ENCODE data around the gene AQP12B.
"Not testable (repeated sequence)": the region's sequence is repeated elsewhere in the genome, so short reads cannot be mapped to it uniquely, and the experiment has no call there.

AQP12B gene

DNA sequence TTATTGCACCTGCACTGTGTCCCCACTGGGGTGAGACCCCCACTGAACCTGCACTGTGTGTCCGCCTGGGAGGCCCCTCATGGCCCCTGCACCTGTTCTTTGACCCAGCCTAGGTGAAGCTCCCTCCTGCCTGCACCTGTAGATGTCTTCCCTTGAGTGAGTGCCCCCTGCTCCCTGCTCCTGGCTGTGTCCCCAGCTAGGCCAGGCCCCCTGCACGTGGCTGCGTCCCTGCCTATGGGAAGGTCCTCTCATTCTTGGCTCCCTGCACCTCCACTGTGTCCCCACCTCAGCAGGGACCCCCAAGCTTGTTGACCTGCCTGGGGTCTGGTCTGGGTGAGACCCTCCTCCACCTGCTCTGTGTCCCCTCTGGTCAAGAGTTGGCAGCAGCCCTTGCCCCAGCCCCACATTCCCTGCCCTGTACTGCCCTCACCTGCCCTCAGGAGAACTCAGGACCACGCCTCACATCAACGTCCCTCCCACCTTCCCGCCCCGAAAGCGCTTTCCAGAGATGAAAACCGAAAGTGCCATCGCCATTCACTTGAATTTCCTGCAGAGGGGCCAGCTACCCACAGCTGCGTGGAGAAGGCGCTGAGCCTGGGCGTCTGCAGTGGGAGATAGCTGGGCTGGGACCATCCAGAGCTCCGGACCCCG lies 769 bp upstream of the AQP12B start:
- not testable (repeated sequence) for DNase-seq

DNA sequence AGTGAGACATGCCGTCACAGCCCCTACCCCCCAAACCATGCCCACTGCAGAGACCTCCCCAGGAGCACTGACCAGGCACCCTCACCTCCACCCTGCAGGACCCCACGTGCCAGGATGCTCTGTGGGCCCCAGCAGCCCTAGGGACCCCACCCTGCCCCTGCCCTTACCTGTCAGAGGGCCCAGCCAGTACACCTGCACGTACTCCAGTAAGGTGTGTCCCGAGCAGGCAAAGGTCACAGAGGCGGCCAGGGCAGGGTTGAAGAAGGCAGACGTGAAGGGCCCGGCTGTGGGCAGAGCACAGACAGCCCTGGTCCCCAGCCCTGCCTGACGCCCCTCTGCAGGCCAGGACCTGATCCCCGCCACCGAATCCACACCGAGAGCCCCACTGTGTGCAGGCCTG lies 2.5 kb downstream of the AQP12B start:
- not testable (repeated sequence) for DNase-seq

DNA sequence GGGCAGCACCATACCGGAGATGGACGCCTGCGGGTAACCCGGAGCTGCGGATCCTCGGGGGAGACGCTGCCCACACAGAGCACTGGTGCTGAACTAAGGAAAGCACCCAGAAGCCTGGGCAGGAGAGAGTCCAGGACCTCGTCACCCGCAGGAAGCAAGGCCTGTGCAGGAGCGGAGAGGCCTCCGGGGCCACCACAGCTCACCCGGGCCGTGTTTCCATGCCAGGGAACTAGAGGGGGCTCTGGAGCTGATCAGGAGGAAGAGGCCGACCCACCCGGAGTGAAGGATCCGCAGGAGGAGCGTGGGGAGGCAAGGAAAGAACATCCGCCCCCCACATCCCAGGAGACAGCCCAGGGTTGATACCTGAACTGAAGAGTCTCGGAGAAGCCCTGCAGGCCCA lies 3.8 kb downstream of the AQP12B start:
- not testable (repeated sequence) for DNase-seq

DNA sequence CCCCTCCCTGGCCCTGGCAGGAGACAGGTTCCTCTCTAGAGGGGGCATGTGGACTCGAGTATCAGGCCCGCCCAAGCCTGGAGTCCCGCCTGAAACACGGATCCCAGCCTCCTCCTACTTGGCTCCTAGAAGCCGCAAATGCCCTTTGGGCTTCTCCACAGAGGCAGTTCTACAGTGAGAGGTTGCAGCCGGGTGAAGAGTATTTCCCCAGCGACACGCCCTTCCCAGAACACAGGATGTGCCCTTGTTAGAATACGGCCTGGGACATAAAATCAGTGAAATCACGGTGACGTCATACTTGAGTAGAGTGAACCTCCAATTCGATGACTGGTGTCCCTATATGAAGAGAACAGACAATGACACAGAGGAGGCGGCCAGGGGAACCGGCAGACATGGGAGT lies 4.6 kb downstream of the AQP12B start:
- DNase-seq: not testable (repeated sequence)

- DNase-seq: not testable (repeated sequence)
These were observed 7.3 kb downstream of the AQP12B start for GRCh38 chr2:240675345-240675744.

DNA sequence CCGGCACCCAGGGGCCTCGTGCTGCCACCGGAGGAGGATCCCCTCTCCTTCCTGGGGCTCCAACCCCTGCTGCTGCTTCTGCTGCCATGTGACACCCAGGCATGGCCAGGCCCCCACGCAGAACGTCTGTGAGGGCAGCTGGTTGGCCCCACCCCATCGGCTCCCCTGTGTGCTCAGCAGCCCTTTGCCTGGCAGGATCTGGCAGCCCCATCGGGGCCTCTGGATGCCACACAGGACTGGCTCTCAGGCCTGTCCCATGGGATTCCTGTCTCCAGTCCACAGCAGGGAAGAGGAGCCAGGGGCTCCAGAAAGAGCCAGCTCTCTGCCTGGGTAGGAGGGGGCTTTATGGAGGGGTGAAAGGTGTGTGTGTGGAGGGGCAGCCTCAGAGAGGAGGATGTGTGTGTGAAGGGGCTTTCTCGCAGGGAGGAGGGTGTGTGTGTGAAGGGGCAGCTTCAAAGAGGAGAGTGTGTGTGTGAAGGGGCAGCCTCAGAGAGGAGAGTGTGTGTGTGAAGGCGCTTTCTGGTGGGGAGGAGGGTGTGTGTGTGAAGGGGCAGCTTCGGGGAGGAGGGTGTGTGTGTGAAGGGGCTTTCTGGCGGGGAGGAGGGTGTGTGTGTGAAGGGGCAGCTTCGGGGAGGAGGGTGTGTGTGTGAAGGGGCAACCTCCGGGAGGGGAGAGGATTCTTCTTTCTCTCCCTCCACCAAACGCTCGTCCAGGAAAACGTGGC lies 8.1 kb downstream of the AQP12B start:
- not testable (repeated sequence) for DNase-seq

GRCh38 chr2:240672701-240673190 lies 9.9 kb downstream of the AQP12B start:
- DNase-seq: no peak

- DNase-seq: no peak
These were observed 10.5 kb downstream of the AQP12B start for GRCh38 chr2:240672076-240672700.

- no peak for DNase-seq
These were observed 11.7 kb downstream of the AQP12B start for GRCh38 chr2:240670950-240671349.

DNA sequence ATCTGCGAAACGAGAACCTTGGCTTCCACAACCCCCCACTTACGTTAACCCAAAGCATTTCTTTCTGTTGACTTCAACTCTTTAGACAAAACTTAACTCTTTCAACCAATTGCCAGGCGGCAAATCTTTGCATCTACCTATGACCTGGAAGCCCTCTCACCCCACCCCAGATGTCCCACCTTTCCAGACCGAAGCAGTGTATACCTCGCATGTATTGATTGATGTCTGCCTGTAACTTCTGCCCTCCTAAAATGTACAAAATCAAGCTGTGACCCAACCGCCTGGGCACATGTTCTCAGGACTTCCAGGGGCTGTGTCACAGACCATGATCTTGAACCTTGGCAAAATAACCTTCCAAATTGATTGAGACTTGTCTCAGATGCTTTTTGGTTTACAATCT lies 12.3 kb downstream of the AQP12B start:
- no peak for DNase-seq

- no peak for DNase-seq
These were observed 18.1 kb downstream of the AQP12B start for GRCh38 chr2:240664622-240665021.

- no peak for DNase-seq
These were observed 19.0 kb downstream of the AQP12B start for GRCh38 chr2:240663546-240664190.

GRCh38 chr2:240662681-240663080 lies 20.0 kb downstream of the AQP12B start:
- no peak for DNase-seq

GRCh38 chr2:240659883-240660282 lies 22.8 kb downstream of the AQP12B start:
- DNase-seq: not testable (repeated sequence)

GRCh38 chr2:240655931-240656886 lies 26.5 kb downstream of the AQP12B start:
- DNase-seq: no peak

DNA sequence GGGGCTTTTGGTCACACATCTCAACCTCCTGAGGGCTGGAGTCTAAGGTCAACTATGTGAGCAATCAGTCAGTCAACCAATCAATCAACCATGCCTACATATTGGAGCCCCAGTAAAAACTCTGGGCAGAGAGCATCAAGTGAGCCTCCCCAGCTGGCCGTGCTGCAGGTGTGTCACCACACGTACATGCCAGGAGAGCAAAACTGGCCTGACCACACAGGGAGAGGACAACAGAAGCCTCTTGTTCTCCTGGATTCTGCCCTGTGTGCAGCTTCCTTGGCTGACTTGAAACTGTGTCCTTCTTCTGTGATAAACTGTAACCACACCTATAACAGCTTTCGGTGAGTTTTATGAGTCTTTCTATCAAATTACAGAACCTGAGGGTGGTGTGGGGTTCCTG lies 31.5 kb downstream of the AQP12B start:
- DNase-seq: no peak

DNA sequence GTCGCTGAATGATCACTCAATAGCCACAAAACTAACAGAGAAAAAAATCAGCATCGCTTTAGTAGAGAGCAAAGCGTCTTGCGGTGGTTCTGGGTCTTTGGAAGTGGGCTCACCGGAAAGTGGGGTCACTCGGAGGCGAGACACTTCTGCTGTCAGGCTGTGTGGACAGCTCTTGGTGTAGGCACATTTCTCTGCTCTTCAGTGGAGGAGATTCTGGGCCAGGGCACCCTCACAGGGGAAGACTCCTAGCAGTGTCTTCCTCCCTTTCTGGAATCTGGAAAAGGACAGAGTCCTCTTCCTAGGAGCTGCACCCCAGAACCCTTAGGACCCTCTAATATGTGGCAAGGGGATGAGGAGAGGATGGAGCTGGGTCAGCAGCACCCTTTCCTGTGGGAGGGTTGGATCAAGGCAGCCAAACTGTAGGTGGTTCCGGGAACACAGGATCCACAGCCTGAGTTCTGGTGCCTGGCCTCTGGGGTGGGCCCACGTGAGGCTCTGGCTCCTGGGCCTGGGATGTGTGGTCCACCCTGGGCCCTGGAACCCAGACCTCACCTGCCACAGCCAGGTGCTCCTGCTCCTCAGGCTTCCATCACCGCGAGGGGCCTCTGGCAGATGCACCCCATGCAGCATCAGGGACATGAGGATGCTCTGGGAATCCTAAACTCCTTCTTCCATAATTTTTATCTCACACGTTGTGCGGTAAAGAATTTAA lies 32.3 kb downstream of the AQP12B start:
- no peak for DNase-seq

DNA sequence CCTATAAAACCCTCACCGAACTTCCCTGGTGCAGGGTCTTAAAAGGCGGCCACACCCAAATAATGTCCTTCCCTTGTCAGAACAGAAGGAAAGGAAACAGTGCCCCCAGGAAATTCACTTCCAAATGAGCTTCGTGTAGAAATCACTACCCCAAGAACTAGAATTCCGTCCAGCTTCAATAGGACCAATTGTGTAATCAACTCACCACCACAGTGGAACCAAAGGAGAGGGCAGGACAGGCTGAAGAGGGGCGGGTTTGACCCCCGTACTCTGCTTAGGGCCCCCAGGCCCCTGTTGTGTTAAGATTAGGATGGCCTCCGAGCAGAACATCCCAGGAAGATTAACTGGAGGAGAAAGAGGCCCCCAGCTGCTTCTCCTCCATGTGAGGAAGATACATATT lies 33.4 kb downstream of the AQP12B start:
- DNase-seq: no peak

- no peak for DNase-seq
These were observed 33.9 kb downstream of the AQP12B start for GRCh38 chr2:240648650-240649275.

GRCh38 chr2:240648155-240648649 lies 34.5 kb downstream of the AQP12B start:
- no peak for DNase-seq
